GM18520 (cell line): Measurements from ENCODE around the gene BLTP3A.
"Not testable (repeated sequence)": the region's sequence is repeated elsewhere in the genome, so short reads cannot be mapped to it uniquely, and the experiment has no call there.

ENCODE experiments used
- ATAC-seq: cut with Tn5 transposase; IDR thresholded peaks from one replicate; pipeline ENCODE4 v1.9.1; 2021; ENCODE audit not compliant: unreplicated experiment

BLTP3A gene

GRCh38 chr6:34788111-34788510, 3.8 kb upstream of the BLTP3A start:
- no peak for ATAC-seq

GRCh38 chr6:34791164-34791700, 651 bp upstream of the BLTP3A start:
- ATAC-seq = peak; percentile 19

DNA sequence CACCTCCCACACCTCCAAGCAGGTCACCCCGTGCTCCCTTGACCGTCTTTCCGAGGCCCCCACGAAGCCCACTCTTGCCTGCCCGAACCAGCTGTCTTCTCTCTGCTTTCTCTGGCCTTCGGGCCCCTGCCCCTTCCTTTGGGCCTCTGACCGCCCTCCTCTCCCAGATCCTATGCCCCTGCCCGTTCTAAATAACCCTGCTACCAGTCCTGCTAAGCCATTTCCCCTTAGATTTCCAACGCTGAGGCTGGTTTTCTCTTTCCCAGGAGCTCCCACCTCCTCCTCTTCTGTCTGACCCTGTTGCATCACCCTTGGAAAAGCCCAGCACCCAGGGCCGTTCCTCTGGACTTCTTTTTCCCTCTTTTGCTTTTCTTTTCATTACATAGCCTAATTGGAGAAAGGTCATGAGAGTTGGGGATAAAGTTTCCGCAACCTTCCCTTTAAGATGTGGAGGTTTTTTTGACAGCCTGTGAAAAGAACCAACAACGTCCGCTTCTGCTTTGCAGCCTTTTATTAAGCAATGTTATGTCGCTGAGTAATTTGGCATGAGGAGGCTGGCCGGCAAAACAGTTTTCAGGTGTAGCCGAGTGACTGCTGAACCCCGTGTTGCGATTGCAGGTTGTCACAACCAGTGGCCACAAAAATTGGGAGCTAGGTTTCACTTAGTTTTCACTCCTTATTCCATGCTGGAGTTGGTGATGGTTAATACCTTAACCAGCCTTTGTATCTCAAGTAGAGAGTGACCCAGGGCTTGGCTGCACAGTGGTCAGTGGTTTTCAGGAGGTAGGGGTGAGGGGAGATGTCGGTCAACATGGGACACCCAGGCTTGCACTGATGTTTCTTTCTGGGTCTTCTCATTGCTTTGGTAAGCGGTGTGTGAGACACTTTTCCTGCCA, 970 bp downstream of the BLTP3A start:
- no peak for ATAC-seq

DNA sequence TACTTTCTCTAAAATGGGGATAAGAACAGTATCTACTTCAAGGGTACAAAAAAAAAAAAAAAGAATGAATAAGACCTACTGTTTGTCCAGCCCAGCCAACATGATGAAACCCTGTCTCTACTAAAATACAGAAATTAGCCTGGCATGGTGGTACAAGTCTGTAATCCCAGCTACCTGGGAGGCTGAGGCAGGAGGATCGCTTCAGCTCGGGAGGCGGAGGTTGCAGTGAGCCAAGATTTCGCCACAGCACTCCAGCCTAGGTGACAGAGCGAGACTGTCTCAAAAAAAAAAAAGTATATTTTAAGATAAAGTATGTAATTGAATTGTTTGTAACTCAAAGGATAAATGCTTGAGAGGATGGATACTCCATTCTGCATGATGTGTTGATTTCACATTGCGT, 2.0 kb downstream of the BLTP3A start:
- ATAC-seq = no peak

DNA sequence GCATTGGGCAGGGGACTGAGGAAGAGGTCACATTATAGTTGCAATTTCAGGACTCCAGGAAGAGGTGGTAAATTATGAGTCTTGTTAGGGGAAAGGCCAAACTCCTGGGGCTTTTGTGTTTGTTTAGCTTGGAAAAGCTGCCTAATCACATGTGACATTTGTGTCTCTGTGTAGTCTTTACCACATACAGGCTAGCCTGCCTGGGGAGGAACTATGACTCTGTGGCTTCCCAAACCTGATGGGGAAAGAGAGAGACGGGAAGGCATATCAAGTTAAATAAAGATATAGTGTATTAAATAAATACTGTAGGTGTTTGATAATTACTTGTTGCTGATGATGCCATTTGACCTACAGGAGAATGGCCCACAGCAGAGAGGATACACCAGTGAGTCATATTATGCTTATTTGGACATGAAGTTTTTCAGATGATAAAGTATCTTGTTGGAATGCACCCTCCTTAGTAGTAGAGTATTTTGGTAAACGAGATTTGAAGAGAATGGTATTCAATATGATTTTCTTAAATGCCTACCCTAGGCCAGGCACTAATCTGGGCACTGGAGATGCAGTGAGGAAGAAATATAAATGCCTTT, 4.0 kb downstream of the BLTP3A start:
- no peak for ATAC-seq

GRCh38 chr6:34798057-34798456, 6.2 kb downstream of the BLTP3A start:
- no peak for ATAC-seq

DNA sequence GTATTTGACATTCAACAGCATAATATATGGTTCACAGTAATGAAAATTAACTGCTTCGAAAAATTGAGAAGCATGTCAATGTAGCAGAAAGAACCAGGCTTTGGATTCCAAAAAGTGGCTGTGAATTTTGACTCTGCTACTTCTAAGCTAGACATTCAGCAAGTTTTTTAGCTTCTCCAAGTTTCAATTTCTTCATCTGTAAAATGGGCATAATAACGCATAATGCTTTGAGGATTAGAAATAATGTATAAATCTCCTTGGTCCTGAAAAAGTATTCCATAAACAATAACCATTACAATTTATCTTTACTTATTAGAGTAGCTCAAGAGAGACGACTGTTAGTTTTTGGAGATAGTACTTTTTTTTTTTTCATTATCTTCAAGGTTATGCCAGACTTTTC, 7.7 kb downstream of the BLTP3A start:
- no peak for ATAC-seq

DNA sequence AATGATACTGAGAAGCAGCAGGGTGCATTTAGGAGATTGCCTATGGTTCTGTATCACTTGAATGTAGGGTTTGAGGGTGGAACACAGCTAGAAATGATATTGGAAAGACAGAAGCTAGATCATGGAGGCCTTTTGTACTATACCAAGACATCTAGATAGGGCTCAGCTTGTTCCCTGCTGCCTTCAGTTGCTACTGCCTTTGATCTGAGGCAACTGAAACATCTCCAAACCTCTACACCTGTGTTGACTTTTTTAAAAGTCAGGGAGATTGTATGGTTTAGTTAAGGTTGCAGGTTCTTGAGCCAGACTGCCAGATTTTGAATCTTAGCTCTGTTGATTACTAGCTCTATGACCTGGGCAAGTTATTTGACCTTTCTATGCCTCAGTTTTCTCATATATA, 12.7 kb downstream of the BLTP3A start:
- no peak for ATAC-seq

DNA sequence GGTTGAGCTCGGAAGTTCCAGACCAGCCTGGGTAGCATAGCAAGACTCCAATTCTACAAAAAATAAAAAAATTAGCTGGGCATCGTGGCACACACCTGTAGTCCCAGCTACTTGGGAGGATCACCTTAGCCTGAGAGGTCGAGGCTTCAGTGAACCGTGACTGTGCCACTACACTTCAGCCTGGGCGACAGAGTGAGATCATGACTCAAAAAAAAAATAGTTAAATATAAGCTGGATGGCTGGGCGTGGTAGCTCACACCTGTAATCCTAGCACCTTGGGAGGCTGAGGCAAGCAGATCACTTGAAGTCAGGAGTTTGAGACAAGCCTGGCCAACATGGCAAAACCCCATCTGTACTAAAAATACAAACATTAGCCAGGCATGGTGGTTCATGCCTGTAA, 13.2 kb downstream of the BLTP3A start:
- ATAC-seq = not testable (repeated sequence)

GRCh38 chr6:34806738-34807453, 15.0 kb downstream of the BLTP3A start:
- ATAC-seq = no peak

GRCh38 chr6:34808473-34808872, 16.6 kb downstream of the BLTP3A start:
- ATAC-seq = not testable (repeated sequence)

DNA sequence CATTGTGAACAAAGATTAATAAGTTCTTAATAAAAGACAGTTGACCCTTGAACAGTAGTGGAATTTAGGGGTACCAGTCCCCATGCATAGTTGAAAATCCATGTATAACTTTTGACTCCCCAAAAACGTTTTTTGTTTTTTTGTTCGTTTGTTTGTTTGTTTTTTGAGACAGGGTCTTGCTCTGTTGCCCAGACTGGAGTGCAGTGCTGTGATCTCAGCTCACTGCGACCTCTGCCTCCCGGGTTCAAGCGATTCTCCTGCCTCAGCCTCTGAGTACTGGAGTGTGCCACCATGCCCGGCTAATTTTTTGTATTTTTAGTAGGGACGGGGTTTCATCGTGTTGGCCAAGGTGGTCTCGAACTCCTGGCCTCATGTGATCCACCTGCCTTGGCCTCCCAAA, 17.5 kb downstream of the BLTP3A start:
- not testable (repeated sequence) for ATAC-seq

- no peak for ATAC-seq
These were observed 18.4 kb downstream of the BLTP3A start for GRCh38 chr6:34810017-34810882.

GRCh38 chr6:34810936-34811632, 19.2 kb downstream of the BLTP3A start:
- peak; percentile 84 for ATAC-seq

DNA sequence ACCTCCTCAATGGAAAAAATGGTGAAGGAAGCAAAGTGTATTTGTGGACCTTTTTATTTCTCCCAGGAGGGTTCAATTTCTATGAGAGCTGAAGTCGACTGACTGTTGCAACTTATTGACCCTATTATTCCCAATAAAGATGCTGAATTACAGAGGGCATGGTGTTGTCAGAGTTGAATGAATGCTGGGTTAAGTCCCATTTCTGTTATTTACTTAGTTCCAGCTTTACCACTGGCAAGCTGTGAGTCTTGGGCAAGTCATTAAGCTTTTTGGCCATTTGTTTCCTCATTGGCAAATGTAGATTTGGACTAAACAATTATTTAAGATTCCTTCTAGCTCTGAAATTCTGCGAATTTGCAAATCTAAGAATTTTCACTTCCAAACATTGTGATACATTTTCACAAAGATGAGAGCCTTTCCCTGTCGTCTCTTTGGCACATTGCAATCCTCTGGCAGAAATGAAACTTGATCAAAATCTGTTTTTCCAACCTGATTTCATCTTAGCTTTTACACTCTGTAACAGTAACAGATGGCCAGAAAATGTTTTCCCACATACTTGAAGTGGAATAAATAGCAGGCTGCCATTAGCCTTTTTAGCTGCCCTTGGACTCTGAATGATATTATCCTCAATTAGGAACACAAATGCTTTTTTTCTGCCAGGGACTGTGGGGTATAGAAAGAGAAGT, 21.3 kb downstream of the BLTP3A start:
- ATAC-seq = no peak

DNA sequence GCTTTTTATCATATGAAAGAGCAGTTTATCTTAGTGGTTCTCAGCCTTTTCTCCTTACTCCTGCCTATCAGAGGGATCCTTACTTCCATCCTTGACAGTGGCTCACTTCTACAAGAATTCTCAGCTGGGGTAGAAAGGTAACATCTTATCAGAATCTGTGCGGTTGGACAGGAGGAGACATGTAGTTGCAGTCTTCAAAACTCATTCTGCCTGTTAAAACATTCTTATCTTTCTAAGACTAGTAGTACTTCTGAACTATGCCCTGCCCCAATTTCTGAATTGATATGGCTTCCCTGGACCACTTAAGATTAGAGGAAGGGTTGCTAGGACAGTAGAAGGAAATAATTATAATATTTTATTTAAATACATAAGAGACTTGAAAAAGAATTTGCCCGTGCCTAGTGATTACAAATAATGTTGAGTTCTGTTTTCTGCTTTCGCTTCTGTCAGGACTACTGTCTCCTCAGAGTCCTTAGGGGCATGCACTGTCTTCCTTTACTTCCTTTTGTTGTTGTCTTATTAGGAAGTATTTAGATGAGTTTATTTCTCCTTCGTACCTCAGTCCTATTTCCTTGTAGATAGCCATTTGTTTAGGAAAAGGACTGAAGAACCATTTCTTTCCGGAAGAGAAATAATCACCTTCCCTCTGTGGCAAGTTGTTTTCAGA, 24.9 kb downstream of the BLTP3A start:
- no peak for ATAC-seq

DNA sequence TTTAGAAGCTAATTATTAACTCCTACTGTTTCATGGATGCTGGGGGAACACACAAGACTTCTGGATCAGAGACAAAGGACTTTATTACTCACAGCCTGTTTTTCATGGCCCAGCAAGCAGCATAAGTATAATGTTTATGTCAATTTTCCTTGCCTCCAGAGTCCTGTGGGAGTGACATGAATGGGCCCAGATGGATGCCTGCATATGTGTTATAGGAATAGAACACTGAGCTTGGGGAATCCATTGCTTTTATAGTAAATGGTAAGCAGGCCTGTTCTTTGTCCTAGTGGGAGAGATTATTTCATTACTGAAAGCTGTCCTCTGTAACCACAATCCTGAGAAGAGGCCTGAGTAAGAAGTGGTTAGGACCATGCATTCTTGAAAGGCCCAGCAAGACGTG, 25.6 kb downstream of the BLTP3A start:
- ATAC-seq = no peak

DNA sequence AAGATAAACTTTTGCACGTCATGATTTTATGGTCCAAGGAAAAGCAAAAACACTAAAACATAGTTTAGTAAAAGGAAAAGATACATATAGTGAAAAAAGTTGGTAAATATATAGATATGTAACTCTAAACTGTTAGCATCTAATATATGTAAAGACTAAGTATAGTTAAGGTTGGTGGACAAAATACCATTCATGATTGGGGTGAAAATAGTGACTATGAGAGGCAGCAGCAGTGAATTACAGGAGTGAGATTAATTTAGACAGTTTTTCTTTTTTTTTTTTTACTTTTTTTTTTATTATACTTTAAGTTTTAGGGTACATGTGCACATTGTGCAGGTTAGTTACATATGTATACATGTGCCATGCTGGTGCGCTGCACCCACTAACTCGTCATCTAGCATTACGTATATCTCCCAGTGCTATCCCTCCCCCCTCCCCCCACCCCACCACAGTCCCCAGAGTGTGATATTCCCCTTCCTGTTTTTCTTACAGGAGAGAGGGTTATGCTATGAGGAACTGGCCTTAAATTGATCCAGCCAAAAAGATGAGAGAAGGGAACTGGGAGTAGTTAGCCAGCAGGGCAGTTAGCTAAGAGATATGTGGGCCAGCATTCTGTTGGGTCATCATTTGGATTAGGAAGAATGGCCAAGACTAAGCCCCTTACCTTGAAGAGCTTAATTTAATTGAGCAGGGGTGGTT, 27.1 kb downstream of the BLTP3A start:
- not testable (repeated sequence) for ATAC-seq
